Lung (tissue), 12 donors: ENCODE results near the gene MED6. TPM values are rescaled to one million over a fixed set of nuclear protein-coding genes. Genes with fewer than 3 reads are reported as not detected.

Experiments used
- ATAC-seq: fragments of 200-7000 bp; cut with Tn5 transposase; one replicate; pipeline ENCODE4 v1.9.1; 2020; ENCODE audit warnings: moderate number of reproducible peaks; ENCODE audit not compliant: insufficient read depth, low FRiP score
- DNase-seq, 3 donors: peaks; one replicate each; pipeline ENCODE4 v3.0.0-alpha.2; 2013 to 2017
- H3K27ac ChIP-seq, 2 donors: one replicate each; pipeline ENCODE4 v1.5.1; 2013; ENCODE audit warnings: mild to moderate bottlenecking in 2 of 2, moderate library complexity in 2 of 2, control low read depth in 1 of 2, inconsistent platforms in 1 of 2, low read depth in 1 of 2, low read length in 1 of 2
- H3K27me3 ChIP-seq, 3 donors: one replicate each; pipeline ENCODE4 v1.5.1; 2013; ENCODE audit warnings: low read length in 2 of 3; ENCODE audit not compliant: control insufficient read depth in 3 of 3, insufficient read depth in 3 of 3
- H3K36me3 ChIP-seq, 4 donors: one replicate each; pipeline ENCODE4 v1.5.1; 2013; ENCODE audit warnings: low read length in 4 of 4, mild to moderate bottlenecking in 1 of 4, moderate library complexity in 1 of 4; ENCODE audit not compliant: control insufficient read depth in 4 of 4, insufficient read depth in 4 of 4
- H3K4me1 ChIP-seq, 5 donors: one replicate each; pipeline ENCODE4 v1.5.1; 2013; ENCODE audit warnings: low read length in 5 of 5, mild to moderate bottlenecking in 2 of 5, moderate library complexity in 1 of 5; ENCODE audit not compliant: control insufficient read depth in 5 of 5, insufficient read depth in 5 of 5
- H3K4me3 ChIP-seq: one replicate; pipeline ENCODE4 v1.5.1; 2013; ENCODE audit warnings: mild to moderate bottlenecking, control low read depth, moderate library complexity
- H3K9ac ChIP-seq, 2 donors: one replicate each; pipeline ENCODE4 v1.5.1; 2013; ENCODE audit warnings: low read length in 2 of 2, control low read depth in 1 of 2; ENCODE audit not compliant: insufficient read depth in 1 of 2
- H3K9me3 ChIP-seq, 4 donors: one replicate each; pipeline ENCODE4 v1.5.1; 2013; ENCODE audit warnings: low read length in 3 of 4, mild to moderate bottlenecking in 1 of 4, moderate library complexity in 1 of 4; ENCODE audit not compliant: control insufficient read depth in 4 of 4, insufficient read depth in 3 of 4
- CTCF ChIP-seq: IDR thresholded peaks from 2 replicates; pipeline ENCODE4 v1.5.1; 2012; ENCODE audit warnings: mild to moderate bottlenecking; ENCODE audit errors: control extremely low read depth, extremely low read depth
- WGBS, 2 donors: extraction: QIAGEN DNeasy Blood & Tissue Kit; methylation state at CpG; one replicate each; pipeline ENCODE4 v1.1.7; 2013; 5-methylcytosine and 5-hydroxymethylcytosine counted together
- polyA plus RNA-seq, 2 donors: library from polyadenylated mRNA; stranded (reverse); fragments of 200-250 nt; gene quantifications; one replicate each; pipeline ENCODE4 v1.2.1, GENCODE V29; 2013
- total RNA-seq, 2 donors: library from RNA; depleted of rRNA in 1 of 2; stranded (reverse); fragments of >200 nt in 1 of 2; gene quantifications; one replicate each; pipeline ENCODE4 v1.2.1, GENCODE V29; 2014 to 2021
- donor health status: control.
- donor health status: control.
- donor health status: Bipolar disorder and iron deficiency.
- donor health status: healthy.
- donor health status: DM: yes; HTN: yes; CAD: no.

The MED6 gene
- total and polyA plus RNA-seq, 4 donors: 17.5 to 61.9 (median 22.9) TPM

GRCh38 chr14:70599345-70599744, 1.1 kb downstream of the MED6 start:
- H3K27me3 ChIP-seq: no peaks in the 10 kb centered on the region
- no peak overlapping the region for H3K27ac ChIP-seq
- 41 to 47% methylated on average over 1 of the region's 1 CpG for WGBS, 2 donors
- no peaks in the 10 kb centered on the region for H3K9me3 ChIP-seq
- TF ChIP-seq CTCF: no peak
- H3K4me3 ChIP-seq: no peak overlapping the region
- H3K9ac ChIP-seq: peak overlapping the region in 1 of 2 donors; percentile 98
- peaks cover 2 to 12% (median 12%) of the 10 kb centered on the region in 5 donors for H3K4me1 ChIP-seq
- H3K36me3 ChIP-seq: peaks cover 10 to 19% (median 15%) of the 10 kb centered on the region in 4 donors
- no peak for DNase-seq
- ATAC-seq: no peak

- Histone ChIP-seq H3K9me3 (no peaks in the 10 kb centered on the region), H3K4me1 (peaks cover 2 to 12% (median 12%) of the 10 kb centered on the region in 5 donors), H3K27ac (no peak overlapping the region), H3K36me3 (peaks cover 21 to 30% (median 24%) of the 10 kb centered on the region in 4 donors), H3K27me3 (no peaks in the 10 kb centered on the region), H3K4me3 (no peak overlapping the region), H3K9ac (no peak overlapping the region)
- 84 to 90% methylated on average over 3 of the region's 3 CpGs for WGBS, 2 donors
- no peak for TF ChIP-seq CTCF
- DNase-seq (no peak), ATAC-seq (no peak)
Measured at GRCh38 chr14:70597731-70598130, 2.7 kb downstream of the MED6 start.

GRCh38 chr14:70595443-70596185, 4.8 kb downstream of the MED6 start:
- no peak for ATAC-seq

More at GRCh38 chr14:70595443-70596185, 4.8 kb downstream of the MED6 start:
- Histone ChIP-seq H3K9me3 (no peaks in the 10 kb centered on the region), H3K36me3 (peaks cover 24 to 49% (median 28%) of the 10 kb centered on the region in 4 donors), H3K4me1 (peaks cover 2 to 12% (median 12%) of the 10 kb centered on the region in 5 donors), H3K27me3 (no peaks in the 10 kb centered on the region), H3K9ac (no peak overlapping the region), H3K27ac (no peak overlapping the region), H3K4me3 (no peak overlapping the region)
- no peak for DNase-seq
- TF ChIP-seq CTCF: no peak
- 93 to 96% methylated on average over 9 of the region's 9 CpGs for WGBS, 2 donors
